HL-60/S4 treated with phorbol 12-myristate 13-acetate at 8.2 ng/mL for 4 days and 3 days (cell line): Measurements from ENCODE around the gene USP44.

ENCODE experiments used
- in situ Hi-C: fragments of 300-500 bp; cut with MboI; formaldehyde crosslinking; loops from 2 replicates; pipeline ENCODE4 v1.15.0; 2022; ENCODE audit warnings: low sequenced_read_pairs

The USP44 gene

GRCh38 chr12:95548539-95549391, 2.5 kb downstream of the USP44 start:
- in situ Hi-C loops = loop anchor here (25.0 kb wide), 1 partner anchor 436 kb away; no protein-coding TSS in a partner anchor

- in situ Hi-C loops = loop anchor here (25.0 kb wide), 1 partner anchor 436 kb away; no protein-coding TSS in a partner anchor
These were observed 3.2 kb downstream of the USP44 start for GRCh38 chr12:95548056-95548538.

GRCh38 chr12:95547522-95548055, 3.7 kb downstream of the USP44 start:
- in situ Hi-C loops = loop anchor here (25.0 kb wide), 1 partner anchor 435 kb away; no protein-coding TSS in a partner anchor

GRCh38 chr12:95546491-95546813, 4.8 kb downstream of the USP44 start:
- in situ Hi-C loops = loop anchor here (25.0 kb wide), 1 partner anchor 434 kb away; no protein-coding TSS in a partner anchor

- in situ Hi-C loops = loop anchor here (25.0 kb wide), 1 partner anchor 434 kb away; no protein-coding TSS in a partner anchor
These were observed 5.4 kb downstream of the USP44 start for GRCh38 chr12:95545731-95546490.

GRCh38 chr12:95545303-95545702, 6.0 kb downstream of the USP44 start:
- in situ Hi-C loops = loop anchor here (25.0 kb wide), 1 partner anchor 433 kb away; no protein-coding TSS in a partner anchor

- in situ Hi-C loops = loop anchor here (25.0 kb wide), 1 partner anchor 432 kb away; no protein-coding TSS in a partner anchor
These were observed 6.5 kb downstream of the USP44 start for GRCh38 chr12:95544756-95545155.

GRCh38 chr12:95543305-95543704, 8.0 kb downstream of the USP44 start:
- in situ Hi-C loops = loop anchor here (25.0 kb wide), 1 partner anchor 431 kb away; no protein-coding TSS in a partner anchor

- in situ Hi-C loops = loop anchor here (25.0 kb wide), 1 partner anchor 429 kb away; no protein-coding TSS in a partner anchor
These were observed 9.8 kb downstream of the USP44 start for GRCh38 chr12:95541436-95541835.

- in situ Hi-C loops = loop anchor here (25.0 kb wide), 1 partner anchor 426 kb away; no protein-coding TSS in a partner anchor
These were observed 12.6 kb downstream of the USP44 start for GRCh38 chr12:95538656-95539055.

- in situ Hi-C loops = loop anchor here (25.0 kb wide), 1 partner anchor 426 kb away; no protein-coding TSS in a partner anchor
These were observed 13.3 kb downstream of the USP44 start for GRCh38 chr12:95538006-95538405.

GRCh38 chr12:95533985-95534384, 17.3 kb downstream of the USP44 start:
- in situ Hi-C loops = loop anchor here (25.0 kb wide), 1 partner anchor 422 kb away; no protein-coding TSS in a partner anchor

GRCh38 chr12:95532851-95533250, 18.4 kb downstream of the USP44 start:
- in situ Hi-C loops = loop anchor here (25.0 kb wide), 1 partner anchor 421 kb away; no protein-coding TSS in a partner anchor

GRCh38 chr12:95529693-95530225, 21.5 kb downstream of the USP44 start:
- in situ Hi-C loops = loop anchor here (25.0 kb wide), 1 partner anchor 417 kb away; no protein-coding TSS in a partner anchor

- in situ Hi-C loops = loop anchor here (25.0 kb wide), 1 partner anchor 416 kb away; no protein-coding TSS in a partner anchor
These were observed 22.8 kb downstream of the USP44 start for GRCh38 chr12:95528431-95528830.

GRCh38 chr12:95522692-95523091, 28.6 kb downstream of the USP44 start:
- in situ Hi-C loops = no loop called here

GRCh38 chr12:95520816-95521215, 30.5 kb downstream of the USP44 start:
- in situ Hi-C loops = no loop called here

- in situ Hi-C loops = no loop called here
These were observed 32.3 kb downstream of the USP44 start for GRCh38 chr12:95518944-95519343.

- in situ Hi-C loops = no loop called here
These were observed 34.0 kb downstream of the USP44 start for GRCh38 chr12:95517246-95517645.

- in situ Hi-C loops = no loop called here
These were observed 34.5 kb downstream of the USP44 start for GRCh38 chr12:95516757-95517156.
